Glutamatergic neuron (in vitro differentiated cells): ENCODE measurements around the gene IRF1. TPM values are rescaled to one million over a fixed set of nuclear protein-coding genes. Genes with fewer than 3 reads are reported as not detected.

Experiments
- DNase-seq: peaks from one replicate; pipeline ENCODE4 v3.0.0; 2022
- H3K27ac Mint-ChIP-seq: one replicate; pipeline ENCODE4 v1.8.0; 2020; ENCODE audit warnings: mild to moderate bottlenecking, mixed read lengths, inconsistent platforms; ENCODE audit not compliant: unreplicated experiment
- H3K27me3 Mint-ChIP-seq: one replicate; pipeline ENCODE4 v1.8.0; 2020; ENCODE audit warnings: mild to moderate bottlenecking, moderate library complexity, mixed read lengths, inconsistent platforms; ENCODE audit not compliant: unreplicated experiment
- H3K36me3 Mint-ChIP-seq: one replicate; pipeline ENCODE4 v1.8.0; 2020; ENCODE audit warnings: mild to moderate bottlenecking, mixed read lengths, inconsistent platforms; ENCODE audit not compliant: unreplicated experiment
- H3K4me1 Mint-ChIP-seq: one replicate; pipeline ENCODE4 v1.8.0; 2020; ENCODE audit warnings: mild to moderate bottlenecking, low read depth, mixed read lengths, inconsistent platforms; ENCODE audit not compliant: unreplicated experiment
- H3K4me3 Mint-ChIP-seq: one replicate; pipeline ENCODE4 v1.8.0; 2020; ENCODE audit warnings: mild to moderate bottlenecking, mixed read lengths, inconsistent platforms; ENCODE audit not compliant: unreplicated experiment
- H3K9me3 Mint-ChIP-seq: one replicate; pipeline ENCODE4 v1.8.0; 2020; ENCODE audit warnings: mild to moderate bottlenecking, moderate library complexity, mixed read lengths, inconsistent platforms; ENCODE audit not compliant: unreplicated experiment
- total RNA-seq: library from RNA; stranded (reverse); fragmentation: NEBNext Ultra II Directional; extraction: Animal tissue kit (Norgen Biotek cat#: 25700); gene quantifications from one replicate; pipeline ENCODE4 v1.2.1, GENCODE V29; 2021; ENCODE audit not compliant: unreplicated experiment
- TF ChIP-seq, protein P1 (sequence below): fragments of 200-600 bp; sonication (generic); IDR thresholded peaks from one replicate; pipeline ENCODE4 v1.5.0; 2021; ENCODE audit not compliant: partially characterized antibody, unreplicated experiment

IRF1 gene
- total RNA-seq, 1 donor from 2014 or later: 2.8 TPM

- peaks cover 5% of the 10 kb centered on the region for H3K27me3 Mint-ChIP-seq
- DNase-seq: no peak
- TF ChIP-seq, protein P1, sequence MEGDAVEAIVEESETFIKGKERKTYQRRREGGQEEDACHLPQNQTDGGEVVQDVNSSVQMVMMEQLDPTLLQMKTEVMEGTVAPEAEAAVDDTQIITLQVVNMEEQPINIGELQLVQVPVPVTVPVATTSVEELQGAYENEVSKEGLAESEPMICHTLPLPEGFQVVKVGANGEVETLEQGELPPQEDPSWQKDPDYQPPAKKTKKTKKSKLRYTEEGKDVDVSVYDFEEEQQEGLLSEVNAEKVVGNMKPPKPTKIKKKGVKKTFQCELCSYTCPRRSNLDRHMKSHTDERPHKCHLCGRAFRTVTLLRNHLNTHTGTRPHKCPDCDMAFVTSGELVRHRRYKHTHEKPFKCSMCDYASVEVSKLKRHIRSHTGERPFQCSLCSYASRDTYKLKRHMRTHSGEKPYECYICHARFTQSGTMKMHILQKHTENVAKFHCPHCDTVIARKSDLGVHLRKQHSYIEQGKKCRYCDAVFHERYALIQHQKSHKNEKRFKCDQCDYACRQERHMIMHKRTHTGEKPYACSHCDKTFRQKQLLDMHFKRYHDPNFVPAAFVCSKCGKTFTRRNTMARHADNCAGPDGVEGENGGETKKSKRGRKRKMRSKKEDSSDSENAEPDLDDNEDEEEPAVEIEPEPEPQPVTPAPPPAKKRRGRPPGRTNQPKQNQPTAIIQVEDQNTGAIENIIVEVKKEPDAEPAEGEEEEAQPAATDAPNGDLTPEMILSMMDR: no peak
- peaks cover 25% of the 10 kb centered on the region for H3K4me1 Mint-ChIP-seq
- peak overlapping the region; percentile 60 for H3K27ac Mint-ChIP-seq
- H3K36me3 Mint-ChIP-seq: no peaks in the 10 kb centered on the region
- no peak overlapping the region for H3K4me3 Mint-ChIP-seq
- H3K9me3 Mint-ChIP-seq: peaks cover 10% of the 10 kb centered on the region
These were observed 38.5 kb upstream of the IRF1 start for GRCh38 chr5:132528866-132529634.

GRCh38 chr5:132528021-132528420 is 37.4 kb upstream of the IRF1 start:
- Mint-ChIP-seq H3K27ac (peak overlapping the region; percentile 72), H3K4me1 (peaks cover 25% of the 10 kb centered on the region), H3K9me3 (peaks cover 10% of the 10 kb centered on the region), H3K4me3 (peak overlapping the region; percentile 79), H3K27me3 (peaks cover 5% of the 10 kb centered on the region), H3K36me3 (no peaks in the 10 kb centered on the region)
- TF ChIP-seq, protein P1: no peak
- no peak for DNase-seq

DNA sequence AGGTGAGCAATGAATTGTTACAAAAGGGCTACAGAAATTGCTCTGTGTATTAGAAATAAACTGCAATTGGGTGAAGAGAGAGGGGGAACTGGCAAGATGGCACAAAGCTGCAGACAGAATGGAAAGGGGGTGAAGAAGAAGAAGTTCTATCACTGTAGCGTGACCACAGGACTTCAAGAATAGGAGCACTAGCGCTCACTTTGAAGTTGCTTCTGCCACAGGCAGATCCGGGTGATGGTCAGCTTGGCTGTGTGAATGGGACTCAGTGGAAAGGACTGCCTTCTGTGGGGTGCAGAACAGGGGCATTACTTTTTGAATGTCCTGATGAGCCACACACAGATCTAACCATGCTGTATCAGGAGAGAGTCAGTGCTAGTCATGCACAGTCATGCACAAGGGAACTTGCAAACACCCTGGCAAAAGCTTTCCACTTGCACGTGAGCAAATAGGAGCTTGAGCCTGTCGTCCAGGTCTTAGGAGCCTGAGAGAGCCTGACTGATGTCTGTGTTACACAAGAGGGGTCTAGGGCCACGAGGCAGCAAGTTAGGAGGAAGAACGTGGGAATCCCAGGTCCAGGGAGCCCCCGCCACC is 36.5 kb upstream of the IRF1 start:
- H3K4me3 Mint-ChIP-seq: peak overlapping the region; percentile 47
- TF ChIP-seq, protein P1: peak; percentile 42
- no peak for DNase-seq
- H3K4me1 Mint-ChIP-seq: peaks cover 25% of the 10 kb centered on the region
- peaks cover 10% of the 10 kb centered on the region for H3K9me3 Mint-ChIP-seq
- H3K36me3 Mint-ChIP-seq: no peaks in the 10 kb centered on the region
- H3K27ac Mint-ChIP-seq: no peak overlapping the region
- peaks cover 5% of the 10 kb centered on the region for H3K27me3 Mint-ChIP-seq

DNA sequence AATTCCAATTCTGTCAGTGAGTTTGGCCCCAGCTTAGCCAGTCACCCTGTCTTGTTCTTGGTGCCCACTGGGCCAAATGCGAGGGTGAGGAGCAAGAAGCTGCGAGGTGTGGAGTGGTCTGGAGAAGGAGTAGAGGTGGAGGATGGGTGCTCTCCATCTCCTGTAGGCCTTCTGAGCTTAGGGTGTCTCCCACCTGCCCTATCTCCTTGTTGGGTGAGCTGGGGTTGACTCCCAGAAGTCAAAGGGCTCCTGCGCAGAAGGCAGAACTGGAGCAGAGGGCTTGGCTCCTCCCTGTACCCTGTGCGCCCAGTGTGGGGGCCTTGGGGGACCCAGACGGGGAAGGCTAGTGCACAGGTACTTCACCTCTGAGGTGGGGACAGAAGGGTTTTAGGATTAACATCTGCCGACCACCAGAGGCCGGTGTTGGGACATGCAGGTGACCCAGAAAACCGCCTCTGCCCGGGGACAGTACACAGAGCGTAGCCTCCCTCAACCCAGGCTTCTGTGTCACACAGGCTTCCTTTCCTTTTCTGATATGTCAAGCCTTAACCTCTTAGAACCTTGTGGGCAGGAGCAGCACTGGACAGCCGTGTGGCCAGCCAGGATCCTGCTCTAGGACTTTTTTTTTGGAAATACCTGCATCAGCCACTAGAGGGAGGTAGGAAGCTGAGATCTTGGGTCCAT is 35.9 kb upstream of the IRF1 start:
- peaks cover 10% of the 10 kb centered on the region for H3K9me3 Mint-ChIP-seq
- no peak overlapping the region for H3K27ac Mint-ChIP-seq
- H3K4me3 Mint-ChIP-seq: peak overlapping the region; percentile 47
- TF ChIP-seq, protein P1: peak; percentile 95
- H3K27me3 Mint-ChIP-seq: peaks cover 5% of the 10 kb centered on the region
- no peak for DNase-seq
- H3K36me3 Mint-ChIP-seq: no peaks in the 10 kb centered on the region
- H3K4me1 Mint-ChIP-seq: peaks cover 25% of the 10 kb centered on the region
